Neuronal stem cell (in vitro differentiated cells): ENCODE data around the gene OR4A47.
"Not testable (repeated sequence)": the region's sequence is repeated elsewhere in the genome, so short reads cannot be mapped to it uniquely, and the experiment has no call there.

Experiments
- DNase-seq: peaks from one replicate; pipeline ENCODE4 v3.0.0-alpha.2; 2013; ENCODE audit warnings: low spot score
- H2AFZ ChIP-seq: one replicate; pipeline ENCODE4 v1.6.1; 2013; ENCODE audit warnings: mild to moderate bottlenecking, low read length, inconsistent platforms
- H2AK5ac ChIP-seq: 2 replicates; pipeline ENCODE4 v1.6.1; 2013; ENCODE audit warnings: low read depth, mild to moderate bottlenecking, inconsistent platforms, low read length, moderate library complexity, mixed read lengths
- H2BK120ac ChIP-seq: 2 replicates; pipeline ENCODE4 v1.6.1; 2013; ENCODE audit warnings: low read depth, mild to moderate bottlenecking, inconsistent platforms, low read length, moderate library complexity, mixed read lengths
- H2BK12ac ChIP-seq: one replicate; pipeline ENCODE4 v1.6.1; 2013; ENCODE audit warnings: low read length, inconsistent platforms
- H2BK15ac ChIP-seq: 2 replicates; pipeline ENCODE4 v1.6.1; 2013; ENCODE audit warnings: mild to moderate bottlenecking, low read length, inconsistent platforms, mixed read lengths
- H2BK5ac ChIP-seq: one replicate; pipeline ENCODE4 v1.6.1; 2013; ENCODE audit warnings: inconsistent platforms, mild to moderate bottlenecking, low read length, moderate library complexity
- H3K14ac ChIP-seq: one replicate; pipeline ENCODE4 v1.6.1; 2013; ENCODE audit warnings: low read length, inconsistent platforms
- H3K18ac ChIP-seq: 2 replicates; pipeline ENCODE4 v1.6.1; 2013; ENCODE audit warnings: low read length, inconsistent platforms
- H3K23ac ChIP-seq: 2 replicates; pipeline ENCODE4 v1.6.1; 2013; ENCODE audit warnings: low read depth, mild to moderate bottlenecking, mixed read lengths, low read length, inconsistent platforms; ENCODE audit not compliant: poor library complexity
- H3K27ac ChIP-seq: replicated peaks from 3 replicates; pipeline ENCODE4 v1.5.1; 2013; ENCODE audit warnings: low read length, inconsistent platforms
- H3K27me3 ChIP-seq, 3 experiments: 2 replicates each; pipeline ENCODE4 v1.6.1; 2013; ENCODE audit warnings: low read length in 3 of 3, mild to moderate bottlenecking in 2 of 3, inconsistent platforms in 1 of 3, low read depth in 1 of 3, mixed read lengths in 1 of 3, moderate library complexity in 1 of 3; ENCODE audit not compliant: control insufficient read depth in 3 of 3, insufficient read depth in 3 of 3
- H3K36me3 ChIP-seq, 2 donors: replicated peaks in 1 of 2; 2 replicates each; pipeline ENCODE4 v1.6.1; 2013; ENCODE audit warnings: low read length in 2 of 2; ENCODE audit not compliant: control insufficient read depth in 2 of 2, insufficient read depth in 2 of 2
- H3K4ac ChIP-seq: 2 replicates; pipeline ENCODE4 v1.6.1; 2013; ENCODE audit warnings: inconsistent platforms, mild to moderate bottlenecking, low read length, moderate library complexity
- H3K4me1 ChIP-seq, 2 donors: 1 replicate in 1 of 2; 2 replicates in 1 of 2; pipeline ENCODE4 v1.6.1; 2013; ENCODE audit warnings: low read length in 2 of 2, low read depth in 1 of 2; ENCODE audit not compliant: control insufficient read depth in 2 of 2, insufficient read depth in 1 of 2
- H3K4me2 ChIP-seq: one replicate; pipeline ENCODE4 v1.6.1; 2013; ENCODE audit warnings: mild to moderate bottlenecking, low read length, inconsistent platforms; ENCODE audit not compliant: insufficient read depth, poor library complexity, severe bottlenecking
- H3K4me3 ChIP-seq, 2 donors: 2 replicates each; pipeline ENCODE4 v1.5.1; 2013; ENCODE audit warnings: low read length in 2 of 2, mild to moderate bottlenecking in 2 of 2, inconsistent platforms in 1 of 2, moderate library complexity in 1 of 2
- H3K79me1 ChIP-seq: one replicate; pipeline ENCODE4 v1.6.1; 2013; ENCODE audit warnings: low read depth, mild to moderate bottlenecking, inconsistent platforms, low read length, moderate library complexity
- H3K9ac ChIP-seq: one replicate; pipeline ENCODE4 v1.6.1; 2013; ENCODE audit warnings: mild to moderate bottlenecking, low read depth, low read length, inconsistent platforms; ENCODE audit not compliant: poor library complexity
- H3K9me3 ChIP-seq, 2 donors: replicated peaks in 1 of 2; 2 replicates each; pipeline versions ENCODE3 to v1.6.1; 2013; ENCODE audit warnings: low read length in 2 of 2, mild to moderate bottlenecking in 2 of 2, inconsistent platforms in 1 of 2, low read depth in 1 of 2, mixed read lengths in 1 of 2, moderate library complexity in 1 of 2; ENCODE audit not compliant: control insufficient read depth in 2 of 2, insufficient read depth in 1 of 2
- H4K8ac ChIP-seq: one replicate; pipeline ENCODE4 v1.6.1; 2013; ENCODE audit warnings: low read depth, mild to moderate bottlenecking, inconsistent platforms, low read length, moderate library complexity
- H4K91ac ChIP-seq: one replicate; pipeline ENCODE4 v1.6.1; 2013; ENCODE audit warnings: low read length, low read depth, mild to moderate bottlenecking, inconsistent platforms; ENCODE audit not compliant: poor library complexity
- whole genome bisulfite sequencing, 2 donors: extraction: QIAGEN DNeasy Blood & Tissue Kit; methylation state at CpG; one replicate each; pipeline ENCODE4 v1.1.7; 2013; ENCODE audit warnings: missing lambda C conversion rate in 2 of 2, mixed read lengths in 1 of 2; ENCODE audit not compliant: insufficient read length in 2 of 2, insufficient replicate concordance in 1 of 2; ENCODE audit errors: extremely low coverage in 2 of 2; 5-methylcytosine and 5-hydroxymethylcytosine counted together

Gene OR4A47

GRCh38 chr11:48506169-48506568, 17.6 kb downstream of the OR4A47 start:
- not testable (repeated sequence) for H2BK15ac ChIP-seq, H3K18ac ChIP-seq, H2AK5ac ChIP-seq, H4K8ac ChIP-seq, H3K14ac ChIP-seq, H3K4ac ChIP-seq, H3K79me1 ChIP-seq, H3K4me3 ChIP-seq, H2BK12ac ChIP-seq, H3K36me3 ChIP-seq, H2AFZ ChIP-seq, H3K4me1 ChIP-seq, H3K23ac ChIP-seq, H3K27me3 ChIP-seq, H3K9me3 ChIP-seq, H2BK120ac ChIP-seq, DNase-seq, H3K27ac ChIP-seq, H4K91ac ChIP-seq, H2BK5ac ChIP-seq, H3K9ac ChIP-seq, H3K4me2 ChIP-seq

GRCh38 chr11:48538991-48539390, 50.4 kb downstream of the OR4A47 start:
- Histone ChIP-seq H2AK5ac (no peak overlapping the region), H4K91ac (no peak overlapping the region), H2BK12ac (no peak overlapping the region), H2AFZ (no peak overlapping the region), H3K9me3 (peaks cover 0 to 8% of the 10 kb centered on the region in 2 donors), H3K4ac (no peak overlapping the region), H3K27me3 (no peaks in the 10 kb centered on the region), H2BK15ac (no peak overlapping the region), H2BK120ac (no peak overlapping the region), H4K8ac (no peak overlapping the region), H3K36me3 (no peaks in the 10 kb centered on the region), H3K4me2 (no peak overlapping the region), H3K79me1 (no peaks in the 10 kb centered on the region), H3K27ac (no peak overlapping the region), H3K9ac (no peak overlapping the region), H2BK5ac (no peak overlapping the region), H3K4me1 (no peaks in the 10 kb centered on the region), H3K4me3 (no peak overlapping the region), H3K14ac (no peak overlapping the region), H3K18ac (no peak overlapping the region), H3K23ac (no peak overlapping the region)
- no CpG with 5 or more reads among the region's 2 CpGs for WGBS, 2 donors
- DNase-seq, result no peak
